HG03575 (cell line): Measurements from ENCODE around the gene TPCN2.

ENCODE experiments used
- ATAC-seq: cut with Tn5 transposase; IDR thresholded peaks from one replicate; pipeline ENCODE4 v1.9.1; 2021; ENCODE audit not compliant: unreplicated experiment, insufficient number of reproducible peaks, low FRiP score; ENCODE audit errors: extremely low read depth

TPCN2 gene

GRCh38 chr11:69053546-69054396, 5.0 kb downstream of the TPCN2 start:
- no peak for ATAC-seq

GRCh38 chr11:69054397-69055211, 5.9 kb downstream of the TPCN2 start:
- no peak for ATAC-seq

GRCh38 chr11:69055212-69055586, 6.5 kb downstream of the TPCN2 start:
- ATAC-seq: no peak

GRCh38 chr11:69055598-69056516, 7.1 kb downstream of the TPCN2 start:
- peak; percentile 40 for ATAC-seq

GRCh38 chr11:69057236-69057635, 8.5 kb downstream of the TPCN2 start:
- ATAC-seq: no peak

- no peak for ATAC-seq
Observed at GRCh38 chr11:69057801-69058200, 9.1 kb downstream of the TPCN2 start.

- ATAC-seq: no peak
Observed at GRCh38 chr11:69058511-69059270, 10.0 kb downstream of the TPCN2 start.

- no peak for ATAC-seq
Observed at GRCh38 chr11:69059429-69059828, 10.7 kb downstream of the TPCN2 start.

GRCh38 chr11:69059985-69060384, 11.3 kb downstream of the TPCN2 start:
- no peak for ATAC-seq

- ATAC-seq: no peak
Observed at GRCh38 chr11:69060806-69061712, 12.3 kb downstream of the TPCN2 start.

- ATAC-seq: no peak
Observed at GRCh38 chr11:69061713-69062053, 13.0 kb downstream of the TPCN2 start.

- ATAC-seq: no peak
Observed at GRCh38 chr11:69062169-69062855, 13.6 kb downstream of the TPCN2 start.

GRCh38 chr11:69062873-69063651, 14.3 kb downstream of the TPCN2 start:
- no peak for ATAC-seq

- no peak for ATAC-seq
Observed at GRCh38 chr11:69063652-69064260, 15.0 kb downstream of the TPCN2 start.

GRCh38 chr11:69064394-69064957, 15.7 kb downstream of the TPCN2 start:
- no peak for ATAC-seq
